COR-L47 (cell line): Measurements from ENCODE around the gene HSPA14.
"Not testable (repeated sequence)": the region's sequence is repeated elsewhere in the genome, so short reads cannot be mapped to it uniquely, and the experiment has no call there.

Experiments
- DNase-seq: peaks from one replicate; lab custom pipeline; 2025; lab: John Stamatoyannopoulos, UW

HSPA14 gene

GRCh38 chr10:14880229-14880628 lies 42.1 kb downstream of the HSPA14 start:
- no peak for DNase-seq

DNA sequence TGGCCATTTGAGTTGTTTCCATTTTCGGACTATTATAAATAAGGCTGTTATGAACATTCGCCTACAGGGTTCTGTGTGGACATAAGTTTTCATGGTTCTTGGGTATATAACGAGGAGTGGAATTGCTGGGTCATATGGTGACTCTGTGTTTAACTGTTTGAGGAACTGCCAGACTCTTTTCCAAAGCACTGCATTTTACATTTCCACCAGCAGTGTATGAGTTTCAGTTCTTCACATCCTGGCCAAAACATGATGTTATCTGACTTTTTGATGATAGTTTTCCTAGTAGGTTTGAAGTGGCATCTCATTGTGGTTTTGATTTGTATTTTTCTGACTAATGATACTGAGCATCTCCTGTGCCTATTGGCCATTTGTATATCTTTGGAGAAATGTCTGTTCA lies 46.0 kb downstream of the HSPA14 start:
- DNase-seq, result no peak

DNA sequence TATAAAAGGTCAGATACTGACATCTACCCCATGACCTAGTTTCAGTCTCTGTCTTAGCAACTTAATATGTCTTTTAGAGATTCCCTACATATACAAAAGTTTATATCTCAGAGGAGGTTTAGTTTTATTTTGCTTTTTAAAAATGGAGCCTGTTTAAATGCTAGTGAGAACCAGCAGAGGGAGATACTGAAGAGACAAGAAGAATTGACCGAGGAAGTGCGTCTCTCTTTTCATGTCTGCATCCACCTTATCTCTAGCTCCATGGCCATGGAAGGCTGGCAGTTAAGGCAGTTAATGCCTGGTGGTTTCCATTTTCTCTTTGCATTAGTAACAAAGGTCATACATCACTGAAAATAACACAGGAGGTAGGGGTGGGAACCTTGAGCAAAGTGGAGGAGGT lies 51.2 kb downstream of the HSPA14 start:
- no peak for DNase-seq

DNA sequence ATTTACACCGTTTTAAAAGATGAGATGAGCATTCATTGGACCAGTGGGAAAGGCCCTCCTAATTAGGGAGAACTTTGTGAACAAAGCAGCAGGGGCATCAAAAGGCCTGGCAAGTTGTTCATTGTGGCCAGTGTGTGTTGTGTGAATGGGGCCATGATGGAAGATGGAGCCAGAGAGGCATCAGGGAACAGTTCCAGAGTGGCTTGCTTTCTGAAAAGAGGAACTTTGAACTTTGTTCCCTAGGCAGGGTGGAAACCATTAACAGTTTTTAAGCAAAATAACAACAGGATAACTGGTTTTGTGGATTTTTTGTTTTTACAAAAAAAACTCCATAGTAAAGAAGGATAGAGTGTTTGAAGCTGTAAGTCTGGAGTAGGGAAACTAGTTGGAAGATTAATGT lies 53.0 kb downstream of the HSPA14 start:
- no peak for DNase-seq

GRCh38 chr10:14904316-14904732 lies 66.2 kb downstream of the HSPA14 start:
- no peak for DNase-seq

DNA sequence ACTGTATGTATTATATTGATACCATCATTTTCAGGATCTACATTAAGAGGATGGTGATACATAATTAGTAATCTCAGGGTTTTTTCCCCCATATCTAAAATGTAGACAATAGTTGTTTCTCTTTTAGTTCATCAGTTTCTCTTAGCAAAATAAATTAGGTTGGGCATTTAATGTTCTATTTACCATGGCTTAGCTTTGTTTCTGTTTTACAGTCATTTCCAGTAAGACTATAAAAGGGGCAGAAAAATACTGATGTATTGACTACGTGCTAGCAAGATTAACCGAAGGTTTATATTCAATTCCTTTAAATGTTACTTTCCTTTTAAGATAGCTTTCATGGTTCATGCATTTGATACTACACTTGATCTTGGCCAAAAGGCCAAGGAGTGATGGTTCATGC lies 66.8 kb downstream of the HSPA14 start:
- DNase-seq, result no peak

DNA sequence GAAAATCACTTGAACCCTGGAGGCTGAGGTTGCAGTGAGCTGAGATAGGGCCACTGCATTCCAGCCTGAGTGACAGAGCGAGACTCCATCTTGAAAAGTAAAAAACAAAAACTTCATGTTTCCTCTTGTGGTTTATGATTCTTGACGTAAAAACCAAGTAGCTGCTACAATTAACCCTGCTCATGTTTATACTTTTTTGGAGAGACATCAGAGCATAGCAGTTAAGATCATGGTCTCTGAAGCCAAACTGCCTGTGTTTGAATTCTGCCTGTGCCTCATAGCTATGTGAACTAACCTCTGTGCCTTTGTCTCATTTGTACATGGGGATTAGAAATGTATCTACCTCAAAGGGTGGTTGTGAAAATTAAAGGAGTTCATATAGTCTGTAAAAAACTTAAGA lies 67.8 kb downstream of the HSPA14 start:
- no peak for DNase-seq

DNA sequence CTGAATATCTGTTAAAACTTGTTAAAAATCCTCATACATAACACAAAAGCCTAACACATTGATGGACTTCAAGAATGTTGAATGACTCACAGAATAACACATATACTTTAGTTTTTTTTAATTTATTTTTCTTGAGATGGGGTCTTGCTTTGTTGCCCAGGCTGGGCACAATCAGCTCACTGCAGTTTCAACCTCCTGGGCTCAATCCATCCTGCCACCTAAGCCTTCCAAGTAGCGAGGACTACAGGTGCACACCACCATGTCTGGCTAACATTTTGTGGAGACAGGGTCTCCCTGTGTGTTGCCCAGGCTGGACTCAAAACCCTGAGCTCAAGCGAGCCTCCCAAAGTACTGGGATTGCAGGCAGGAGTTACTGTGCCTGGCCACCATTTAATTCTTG lies 68.7 kb downstream of the HSPA14 start:
- DNase-seq, result no peak

GRCh38 chr10:14907591-14907990 lies 69.5 kb downstream of the HSPA14 start:
- DNase-seq, result not testable (repeated sequence)

- no peak for DNase-seq
Measured at GRCh38 chr10:14909101-14909500, 71.0 kb downstream of the HSPA14 start.

DNA sequence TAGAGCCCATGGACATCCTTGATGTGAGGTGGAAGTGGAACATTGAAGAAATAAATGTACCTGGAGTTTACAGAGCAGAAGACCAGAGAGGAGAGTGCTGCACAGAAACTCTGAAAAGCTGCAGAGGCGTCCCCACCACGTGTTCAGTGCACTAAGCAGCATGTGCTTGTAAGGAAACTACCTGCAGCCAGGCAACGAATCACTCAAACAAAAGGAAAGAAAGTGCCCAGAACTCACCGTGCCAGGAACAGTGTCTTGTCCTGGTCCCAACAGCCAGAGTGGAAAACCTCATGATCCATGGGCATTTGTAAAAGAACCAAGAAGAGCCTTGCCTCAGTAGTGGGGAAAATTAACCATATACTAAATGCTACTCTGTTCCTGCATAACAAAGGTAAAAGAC lies 72.8 kb downstream of the HSPA14 start:
- no peak for DNase-seq

DNA sequence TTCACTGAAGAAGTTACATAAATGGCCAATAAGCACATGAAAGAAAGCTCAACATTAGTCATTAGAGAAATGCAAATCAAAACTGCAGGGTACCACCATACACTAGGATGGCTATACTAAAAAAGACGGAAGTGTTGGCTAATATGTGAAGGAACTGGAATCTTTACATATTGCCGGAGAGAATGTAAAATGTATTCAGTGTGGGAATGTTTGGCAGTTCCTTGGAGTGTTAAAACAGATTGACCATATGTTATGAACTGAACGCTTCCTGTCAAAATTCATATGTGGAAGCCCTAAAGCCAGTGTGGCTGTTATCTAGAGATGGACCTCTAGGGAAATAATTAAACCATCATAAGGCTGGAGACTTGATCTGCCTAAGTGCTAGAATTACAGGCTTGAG lies 73.7 kb downstream of the HSPA14 start:
- no peak for DNase-seq

DNA sequence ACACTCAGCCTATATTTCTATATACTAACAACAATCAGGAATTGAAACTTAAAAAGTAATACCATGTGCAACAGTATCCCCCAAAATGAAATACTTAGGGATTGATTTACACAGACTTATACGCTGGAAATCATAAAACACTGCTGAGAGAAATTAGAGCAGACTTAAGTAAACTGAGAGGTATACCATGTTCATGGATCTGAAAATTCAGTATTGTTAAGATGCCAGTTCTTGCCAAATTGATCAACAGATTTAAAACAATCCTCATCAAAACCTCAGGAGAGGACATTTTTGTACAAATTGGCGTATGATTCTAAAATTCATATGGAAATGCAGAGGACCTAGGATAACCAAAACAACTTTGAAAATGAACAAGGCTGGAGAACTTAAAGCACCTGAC lies 78.5 kb downstream of the HSPA14 start:
- no peak for DNase-seq

DNA sequence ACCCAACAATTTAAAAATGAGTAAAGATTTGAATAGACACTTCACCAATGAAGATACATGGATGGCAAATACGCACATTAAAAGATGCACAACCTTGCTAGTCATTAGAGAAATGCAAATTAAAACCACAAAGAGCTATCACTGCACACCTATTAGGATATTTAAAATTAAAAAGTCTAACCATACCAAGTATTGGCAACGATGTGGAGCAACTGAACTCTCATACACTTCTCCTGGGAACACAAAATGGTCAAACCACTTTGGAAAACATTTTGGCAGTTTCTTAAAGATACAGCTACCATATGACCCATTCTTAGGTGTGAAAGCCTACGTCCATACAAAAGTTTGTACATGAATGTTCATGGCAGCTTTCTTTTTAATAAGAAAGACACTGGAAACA lies 79.7 kb downstream of the HSPA14 start:
- DNase-seq, result no peak

DNA sequence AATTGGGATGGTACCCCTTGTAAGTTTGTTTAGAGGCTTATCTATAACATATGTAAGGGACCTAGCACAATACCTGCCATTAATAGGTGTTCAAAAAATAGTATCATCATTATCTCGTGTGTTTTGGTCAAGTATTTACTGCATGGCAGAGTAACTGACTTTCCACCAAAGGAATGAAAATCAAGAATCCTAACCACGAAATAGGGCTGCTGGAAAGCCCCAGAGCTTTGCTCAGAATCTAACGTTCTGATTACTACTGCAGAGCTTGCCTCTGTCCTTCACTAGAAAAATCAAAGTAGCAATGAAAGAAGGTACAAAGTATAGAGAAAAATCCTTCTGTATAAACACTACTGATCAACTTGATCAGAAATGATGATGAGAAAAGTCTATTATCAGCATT lies 80.9 kb downstream of the HSPA14 start:
- no peak for DNase-seq
